Thyroid gland (tissue), 4 donors: ENCODE data around the gene RHOB.

ENCODE experiments used
- POLR2A ChIP-seq, 2 donors: fragments of 450-650 bp; IDR thresholded peaks; one replicate each; pipeline ENCODE4 v1.6.1; 2017; ENCODE audit warnings: antibody characterized with exemption in 2 of 2, mild to moderate bottlenecking in 2 of 2, moderate library complexity in 1 of 2
- TF ChIP-seq, protein P1 (sequence below), 6 experiments: fragments of 200-600 bp in 3 of 6; fragments of 450-650 bp in 3 of 6; sonication (generic) in 3 of 6; IDR thresholded peaks; one replicate each; pipeline ENCODE4 v1.5.1; 2016 to 2019; ENCODE audit warnings: antibody characterized with exemption in 6 of 6, mild to moderate bottlenecking in 2 of 6, inconsistent platforms in 1 of 6, moderate library complexity in 1 of 6

GRCh38 chr2:20476481-20476880 is 29.6 kb downstream of the RHOB start:
- TF ChIP-seq, protein P1, sequence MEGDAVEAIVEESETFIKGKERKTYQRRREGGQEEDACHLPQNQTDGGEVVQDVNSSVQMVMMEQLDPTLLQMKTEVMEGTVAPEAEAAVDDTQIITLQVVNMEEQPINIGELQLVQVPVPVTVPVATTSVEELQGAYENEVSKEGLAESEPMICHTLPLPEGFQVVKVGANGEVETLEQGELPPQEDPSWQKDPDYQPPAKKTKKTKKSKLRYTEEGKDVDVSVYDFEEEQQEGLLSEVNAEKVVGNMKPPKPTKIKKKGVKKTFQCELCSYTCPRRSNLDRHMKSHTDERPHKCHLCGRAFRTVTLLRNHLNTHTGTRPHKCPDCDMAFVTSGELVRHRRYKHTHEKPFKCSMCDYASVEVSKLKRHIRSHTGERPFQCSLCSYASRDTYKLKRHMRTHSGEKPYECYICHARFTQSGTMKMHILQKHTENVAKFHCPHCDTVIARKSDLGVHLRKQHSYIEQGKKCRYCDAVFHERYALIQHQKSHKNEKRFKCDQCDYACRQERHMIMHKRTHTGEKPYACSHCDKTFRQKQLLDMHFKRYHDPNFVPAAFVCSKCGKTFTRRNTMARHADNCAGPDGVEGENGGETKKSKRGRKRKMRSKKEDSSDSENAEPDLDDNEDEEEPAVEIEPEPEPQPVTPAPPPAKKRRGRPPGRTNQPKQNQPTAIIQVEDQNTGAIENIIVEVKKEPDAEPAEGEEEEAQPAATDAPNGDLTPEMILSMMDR (IDR thresholded peaks at IDR 0.05), result no peak
- no peak for TF ChIP-seq POLR2A (IDR thresholded peaks at IDR 0.05)
